Loucy (cell line): ENCODE measurements around the gene SLC39A11.

Experiments
- H2AFZ ChIP-seq: fragments of 200-600 bp; sonication (generic); 2 replicates; pipeline ENCODE4 v1.6.0; 2016; ENCODE audit warnings: antibody characterized with exemption, mild to moderate bottlenecking, low read length, moderate library complexity
- H3F3A ChIP-seq: fragments of 200-600 bp; 2 replicates; pipeline ENCODE4 v1.6.0; 2016; ENCODE audit warnings: antibody characterized with exemption, low read depth, mild to moderate bottlenecking
- H3K27me3 ChIP-seq: fragments of 200-600 bp; sonication (generic); 2 replicates; pipeline ENCODE4 v1.6.1; 2014; ENCODE audit warnings: low read length, mild to moderate bottlenecking; ENCODE audit not compliant: insufficient read depth, poor library complexity, severe bottlenecking
- H3K36me3 ChIP-seq: fragments of 200-600 bp; sonication (generic); 2 replicates; pipeline ENCODE4 v1.6.1; 2016; ENCODE audit warnings: low read length; ENCODE audit not compliant: insufficient read depth
- H3K4me1 ChIP-seq: fragments of 200-600 bp; sonication (generic); 2 replicates; pipeline ENCODE4 v1.5.1; 2014; ENCODE audit warnings: low read length, mild to moderate bottlenecking; ENCODE audit not compliant: insufficient read depth, poor library complexity, severe bottlenecking
- H3K4me2 ChIP-seq: fragments of 200-600 bp; sonication (generic); 2 replicates; pipeline ENCODE4 v1.6.0; 2014; ENCODE audit warnings: antibody characterized with exemption, low read length, low read depth, mild to moderate bottlenecking; ENCODE audit not compliant: poor library complexity, severe bottlenecking
- H3K4me3 ChIP-seq: fragments of 200-600 bp; sonication (generic); 2 replicates; pipeline ENCODE4 v1.5.1; 2014; ENCODE audit warnings: low read length, mild to moderate bottlenecking, mixed read lengths; ENCODE audit not compliant: poor library complexity, severe bottlenecking
- H3K79me2 ChIP-seq: fragments of 200-600 bp; sonication (generic); 2 replicates; pipeline ENCODE4 v1.6.1; 2014; ENCODE audit warnings: low read length; ENCODE audit not compliant: insufficient read depth
- H3K9ac ChIP-seq: fragments of 200-600 bp; sonication (generic); 2 replicates; pipeline ENCODE4 v1.6.0; 2014; ENCODE audit warnings: mild to moderate bottlenecking, low read depth, low read length, moderate library complexity; ENCODE audit not compliant: poor library complexity, severe bottlenecking
- H3K9me2 ChIP-seq: fragments of 200-600 bp; sonication (generic); replicated peaks from 2 replicates; pipeline ENCODE4 v1.6.1; 2016; ENCODE audit warnings: low read depth, low read length, mixed read lengths
- H3K9me3 ChIP-seq: fragments of 200-600 bp; sonication (generic); 2 replicates; pipeline ENCODE4 v1.6.1; 2014; ENCODE audit warnings: mild to moderate bottlenecking, antibody characterized with exemption, low read length, low read depth; ENCODE audit not compliant: insufficient read depth
- H4K20me1 ChIP-seq: fragments of 200-600 bp; sonication (generic); 2 replicates; pipeline ENCODE4 v1.6.0; 2014; ENCODE audit warnings: antibody characterized with exemption, low read length, mild to moderate bottlenecking; ENCODE audit not compliant: insufficient read depth, poor library complexity, severe bottlenecking
- CTCF ChIP-seq: fragments of 200-600 bp; sonication (generic); conservative IDR thresholded peaks from 2 replicates; pipeline ENCODE4 v1.5.1; 2014; ENCODE audit warnings: mild to moderate bottlenecking, antibody characterized with exemption, low read length
- EZH2phosphoT487 ChIP-seq: fragments of 200-600 bp; IDR thresholded peaks from 2 replicates; pipeline ENCODE4 v1.6.1; 2018; ENCODE audit warnings: antibody characterized with exemption, mild to moderate bottlenecking, moderate library complexity, borderline replicate concordance

The SLC39A11 gene

GRCh38 chr17:72931163-72931562 is 161.3 kb downstream of the SLC39A11 start:
- Histone ChIP-seq H2AFZ (no peak overlapping the region), H3K27me3 (no peaks in the 10 kb centered on the region), H3K36me3 (no peaks in the 10 kb centered on the region), H3K4me2 (peak overlapping the region; percentile 20), H3K9ac (no peak overlapping the region), H3K4me3 (peak overlapping the region; percentile 22), H3F3A (no peaks in the 10 kb centered on the region), H3K9me3 (no peaks in the 10 kb centered on the region), H3K9me2 (no peaks in the 10 kb centered on the region), H3K4me1 (peaks cover 13% of the 10 kb centered on the region), H4K20me1 (no peaks in the 10 kb centered on the region), H3K79me2 (no peaks in the 10 kb centered on the region)
- TF ChIP-seq CTCF (no peak), EZH2phosphoT487 (no peak)

GRCh38 chr17:72930031-72930430 is 162.5 kb downstream of the SLC39A11 start:
- Histone ChIP-seq H2AFZ (no peak overlapping the region), H3F3A (no peaks in the 10 kb centered on the region), H3K9me2 (no peaks in the 10 kb centered on the region), H3K79me2 (no peaks in the 10 kb centered on the region), H3K36me3 (no peaks in the 10 kb centered on the region), H3K9me3 (no peaks in the 10 kb centered on the region), H3K4me1 (peaks cover 13% of the 10 kb centered on the region), H3K4me2 (no peak overlapping the region), H3K9ac (no peak overlapping the region), H4K20me1 (no peaks in the 10 kb centered on the region), H3K4me3 (no peak overlapping the region), H3K27me3 (no peaks in the 10 kb centered on the region)
- TF ChIP-seq EZH2phosphoT487 (no peak), CTCF (no peak)

- Histone ChIP-seq H3K79me2 (no peaks in the 10 kb centered on the region), H3K9me2 (no peaks in the 10 kb centered on the region), H2AFZ (no peak overlapping the region), H3K9ac (no peak overlapping the region), H3K36me3 (no peaks in the 10 kb centered on the region), H3K9me3 (no peaks in the 10 kb centered on the region), H3K4me3 (no peak overlapping the region), H3K4me1 (peaks cover 13% of the 10 kb centered on the region), H3K27me3 (no peaks in the 10 kb centered on the region), H4K20me1 (no peaks in the 10 kb centered on the region), H3K4me2 (no peak overlapping the region), H3F3A (no peaks in the 10 kb centered on the region)
- TF ChIP-seq CTCF (no peak), EZH2phosphoT487 (no peak)
Observed at GRCh38 chr17:72928454-72929136, 163.9 kb downstream of the SLC39A11 start.
